ENCODE measurements around the gene FSTL4. TPM values are rescaled to one million over a fixed set of nuclear protein-coding genes. Genes with fewer than 3 reads are reported as not detected.

The FSTL4 gene
- total and polyA plus RNA-seq, 2 donors: 0.99 to 1.2 TPM

GRCh38 chr5:133202066-133202665, 410.2 kb downstream of the FSTL4 start:
- Histone ChIP-seq H3K4me3 (ENCODE audit: low read length in 2 of 2) (no peak overlapping the region), H3K9me3 (ENCODE audit: control insufficient read depth in 2 of 2, insufficient read depth in 1 of 2, low read length in 1 of 2) (peaks cover 0 to 8% of the 10 kb centered on the region in 2 donors), H3K4me1 (ENCODE audit: control insufficient read depth in 2 of 2, insufficient read depth in 2 of 2, low read length in 2 of 2) (peaks cover 0 to 4% of the 10 kb centered on the region in 2 donors), H3K36me3 (ENCODE audit: control insufficient read depth in 2 of 2, insufficient read depth in 2 of 2, low read length in 1 of 2) (no peaks in the 10 kb centered on the region), H3K27ac (ENCODE audit: low read depth in 1 of 2, low read length in 1 of 2) (no peak overlapping the region), H3K27me3 (ENCODE audit: control insufficient read depth in 2 of 2, insufficient read depth in 1 of 2, low read length in 1 of 2) (peaks cover 0 to 19% of the 10 kb centered on the region in 2 donors)
- 96% methylated on average over 8 of the region's 8 CpGs for WGBS
- no peak for DNase-seq (ENCODE audit: low read depth in 6 of 9, low spot score in 9 of 9)

GRCh38 chr5:133201310-133201709, 411.0 kb downstream of the FSTL4 start:
- no peak for DNase-seq (ENCODE audit: low read depth in 6 of 9, low spot score in 9 of 9)
- peaks cover 0 to 8% of the 10 kb centered on the region in 2 donors for H3K9me3 ChIP-seq (ENCODE audit: control insufficient read depth in 2 of 2, insufficient read depth in 1 of 2, low read length in 1 of 2)
- H3K27me3 ChIP-seq (ENCODE audit: control insufficient read depth in 2 of 2, insufficient read depth in 1 of 2, low read length in 1 of 2): peaks cover 0 to 19% of the 10 kb centered on the region in 2 donors
- H3K36me3 ChIP-seq (ENCODE audit: control insufficient read depth in 2 of 2, insufficient read depth in 2 of 2, low read length in 1 of 2): no peaks in the 10 kb centered on the region
- H3K27ac ChIP-seq (ENCODE audit: low read depth in 1 of 2, low read length in 1 of 2): no peak overlapping the region
- no peak overlapping the region for H3K4me3 ChIP-seq (ENCODE audit: low read length in 2 of 2)
- peaks cover 0 to 4% of the 10 kb centered on the region in 2 donors for H3K4me1 ChIP-seq (ENCODE audit: control insufficient read depth in 2 of 2, insufficient read depth in 2 of 2, low read length in 2 of 2)
- 66% methylated on average over 1 of the region's 1 CpG for WGBS

GRCh38 chr5:133200256-133200655, 412.1 kb downstream of the FSTL4 start:
- Histone ChIP-seq H3K4me3 (ENCODE audit: low read length in 2 of 2) (no peak overlapping the region), H3K4me1 (ENCODE audit: control insufficient read depth in 2 of 2, insufficient read depth in 2 of 2, low read length in 2 of 2) (peaks cover 0 to 4% of the 10 kb centered on the region in 2 donors), H3K27ac (ENCODE audit: low read depth in 1 of 2, low read length in 1 of 2) (no peak overlapping the region), H3K9me3 (ENCODE audit: control insufficient read depth in 2 of 2, insufficient read depth in 1 of 2, low read length in 1 of 2) (peaks cover 0 to 8% of the 10 kb centered on the region in 2 donors), H3K36me3 (ENCODE audit: control insufficient read depth in 2 of 2, insufficient read depth in 2 of 2, low read length in 1 of 2) (no peaks in the 10 kb centered on the region), H3K27me3 (ENCODE audit: control insufficient read depth in 2 of 2, insufficient read depth in 1 of 2, low read length in 1 of 2) (peaks cover 0 to 19% of the 10 kb centered on the region in 2 donors)
- WGBS: 97% methylated on average over 3 of the region's 3 CpGs
- no peak for DNase-seq (ENCODE audit: low read depth in 6 of 9, low spot score in 9 of 9)

- H3K36me3 ChIP-seq (ENCODE audit: control insufficient read depth in 2 of 2, insufficient read depth in 2 of 2, low read length in 1 of 2): no peaks in the 10 kb centered on the region
- 93% methylated on average over 18 of the region's 18 CpGs for WGBS
- no peak for DNase-seq (ENCODE audit: low read depth in 6 of 9, low spot score in 9 of 9)
Measured at GRCh38 chr5:133199417-133200178, 412.7 kb downstream of the FSTL4 start.

GRCh38 chr5:133198511-133198910, 413.8 kb downstream of the FSTL4 start:
- Histone ChIP-seq H3K27me3 (ENCODE audit: control insufficient read depth in 2 of 2, insufficient read depth in 1 of 2, low read length in 1 of 2) (peaks cover 0 to 19% of the 10 kb centered on the region in 2 donors), H3K36me3 (ENCODE audit: control insufficient read depth in 2 of 2, insufficient read depth in 2 of 2, low read length in 1 of 2) (no peaks in the 10 kb centered on the region), H3K9me3 (ENCODE audit: control insufficient read depth in 2 of 2, insufficient read depth in 1 of 2, low read length in 1 of 2) (peaks cover 0 to 8% of the 10 kb centered on the region in 2 donors), H3K4me1 (ENCODE audit: control insufficient read depth in 2 of 2, insufficient read depth in 2 of 2, low read length in 2 of 2) (peaks cover 0 to 4% of the 10 kb centered on the region in 2 donors), H3K27ac (ENCODE audit: low read depth in 1 of 2, low read length in 1 of 2) (no peak overlapping the region), H3K4me3 (ENCODE audit: low read length in 2 of 2) (no peak overlapping the region)
- no peak for DNase-seq (ENCODE audit: low read depth in 6 of 9, low spot score in 9 of 9)
- 89% methylated on average over 12 of the region's 12 CpGs for WGBS

More at GRCh38 chr5:133199417-133200178, 412.7 kb downstream of the FSTL4 start:
- Histone ChIP-seq H3K27ac (ENCODE audit: low read depth in 1 of 2, low read length in 1 of 2) (no peak overlapping the region), H3K27me3 (ENCODE audit: control insufficient read depth in 2 of 2, insufficient read depth in 1 of 2, low read length in 1 of 2) (peaks cover 0 to 19% of the 10 kb centered on the region in 2 donors), H3K4me3 (ENCODE audit: low read length in 2 of 2) (no peak overlapping the region), H3K4me1 (ENCODE audit: control insufficient read depth in 2 of 2, insufficient read depth in 2 of 2, low read length in 2 of 2) (peaks cover 0 to 4% of the 10 kb centered on the region in 2 donors), H3K9me3 (ENCODE audit: control insufficient read depth in 2 of 2, insufficient read depth in 1 of 2, low read length in 1 of 2) (peaks cover 0 to 8% of the 10 kb centered on the region in 2 donors)

GRCh38 chr5:133196441-133197085, 415.8 kb downstream of the FSTL4 start:
- 90% methylated on average over 4 of the region's 4 CpGs for WGBS
- H3K4me3 ChIP-seq (ENCODE audit: low read length in 2 of 2): no peak overlapping the region
- no peak overlapping the region for H3K27ac ChIP-seq (ENCODE audit: low read depth in 1 of 2, low read length in 1 of 2)

GRCh38 chr5:133195250-133195649, 417.1 kb downstream of the FSTL4 start:
- no peak for DNase-seq (ENCODE audit: low read depth in 6 of 9, low spot score in 9 of 9)
- peaks cover 0 to 3% of the 10 kb centered on the region in 2 donors for H3K36me3 ChIP-seq (ENCODE audit: control insufficient read depth in 2 of 2, insufficient read depth in 2 of 2, low read length in 1 of 2)
- H3K27me3 ChIP-seq (ENCODE audit: control insufficient read depth in 2 of 2, insufficient read depth in 1 of 2, low read length in 1 of 2): peaks cover 0 to 15% of the 10 kb centered on the region in 2 donors
- H3K27ac ChIP-seq (ENCODE audit: low read depth in 1 of 2, low read length in 1 of 2): no peak overlapping the region
- H3K4me1 ChIP-seq (ENCODE audit: control insufficient read depth in 2 of 2, insufficient read depth in 2 of 2, low read length in 2 of 2): peaks cover 0 to 4% of the 10 kb centered on the region in 2 donors
- 94% methylated on average over 5 of the region's 5 CpGs for WGBS
- no peak overlapping the region for H3K4me3 ChIP-seq (ENCODE audit: low read length in 2 of 2)
- no peaks in the 10 kb centered on the region for H3K9me3 ChIP-seq (ENCODE audit: control insufficient read depth in 2 of 2, insufficient read depth in 1 of 2, low read length in 1 of 2)

More at GRCh38 chr5:133196441-133197085, 415.8 kb downstream of the FSTL4 start:
- peaks cover 0 to 4% of the 10 kb centered on the region in 2 donors for H3K4me1 ChIP-seq (ENCODE audit: control insufficient read depth in 2 of 2, insufficient read depth in 2 of 2, low read length in 2 of 2)
- H3K27me3 ChIP-seq (ENCODE audit: control insufficient read depth in 2 of 2, insufficient read depth in 1 of 2, low read length in 1 of 2): peaks cover 0 to 17% of the 10 kb centered on the region in 2 donors
- H3K36me3 ChIP-seq (ENCODE audit: control insufficient read depth in 2 of 2, insufficient read depth in 2 of 2, low read length in 1 of 2): peaks cover 0 to 3% of the 10 kb centered on the region in 2 donors
- H3K9me3 ChIP-seq (ENCODE audit: control insufficient read depth in 2 of 2, insufficient read depth in 1 of 2, low read length in 1 of 2): peaks cover 0 to 2% of the 10 kb centered on the region in 2 donors
- DNase-seq (ENCODE audit: low read depth in 6 of 9, low spot score in 9 of 9): no peak

- Histone ChIP-seq H3K9me3 (ENCODE audit: control insufficient read depth in 2 of 2, insufficient read depth in 1 of 2, low read length in 1 of 2) (no peaks in the 10 kb centered on the region), H3K27me3 (ENCODE audit: control insufficient read depth in 2 of 2, insufficient read depth in 1 of 2, low read length in 1 of 2) (peaks cover 0 to 8% of the 10 kb centered on the region in 2 donors), H3K36me3 (ENCODE audit: control insufficient read depth in 2 of 2, insufficient read depth in 2 of 2, low read length in 1 of 2) (peaks cover 0 to 3% of the 10 kb centered on the region in 2 donors), H3K4me3 (ENCODE audit: low read length in 2 of 2) (no peak overlapping the region), H3K4me1 (ENCODE audit: control insufficient read depth in 2 of 2, insufficient read depth in 2 of 2, low read length in 2 of 2) (peaks cover 0 to 4% of the 10 kb centered on the region in 2 donors), H3K27ac (ENCODE audit: low read depth in 1 of 2, low read length in 1 of 2) (no peak overlapping the region)
- WGBS: 90% methylated on average over 8 of the region's 8 CpGs
- no peak for DNase-seq (ENCODE audit: low read depth in 6 of 9, low spot score in 9 of 9)
Measured at GRCh38 chr5:133193794-133194193, 418.5 kb downstream of the FSTL4 start.

- 97% methylated on average over 8 of the region's 8 CpGs for WGBS
- H3K27ac ChIP-seq (ENCODE audit: low read depth in 1 of 2, low read length in 1 of 2): no peak overlapping the region
- DNase-seq (ENCODE audit: low read depth in 6 of 9, low spot score in 9 of 9): no peak
- peaks cover 0 to 6% of the 10 kb centered on the region in 2 donors for H3K27me3 ChIP-seq (ENCODE audit: control insufficient read depth in 2 of 2, insufficient read depth in 1 of 2, low read length in 1 of 2)
- peaks cover 0 to 4% of the 10 kb centered on the region in 2 donors for H3K4me1 ChIP-seq (ENCODE audit: control insufficient read depth in 2 of 2, insufficient read depth in 2 of 2, low read length in 2 of 2)
- no peaks in the 10 kb centered on the region for H3K9me3 ChIP-seq (ENCODE audit: control insufficient read depth in 2 of 2, insufficient read depth in 1 of 2, low read length in 1 of 2)
- peaks cover 0 to 3% of the 10 kb centered on the region in 2 donors for H3K36me3 ChIP-seq (ENCODE audit: control insufficient read depth in 2 of 2, insufficient read depth in 2 of 2, low read length in 1 of 2)
- no peak overlapping the region for H3K4me3 ChIP-seq (ENCODE audit: low read length in 2 of 2)
Measured at GRCh38 chr5:133192716-133193115, 419.6 kb downstream of the FSTL4 start.

Measured in thymus (tissue), 11 donors.